HG03139 (cell line): ENCODE data around the gene CARD16.

ENCODE experiments used
- ATAC-seq: cut with Tn5 transposase; IDR thresholded peaks from one replicate; pipeline ENCODE4 v1.9.1; 2021; ENCODE audit not compliant: unreplicated experiment

The CARD16 gene

GRCh38 chr11:104997288-104997687 lies 47.8 kb downstream of the CARD16 start:
- ATAC-seq, result no peak

DNA sequence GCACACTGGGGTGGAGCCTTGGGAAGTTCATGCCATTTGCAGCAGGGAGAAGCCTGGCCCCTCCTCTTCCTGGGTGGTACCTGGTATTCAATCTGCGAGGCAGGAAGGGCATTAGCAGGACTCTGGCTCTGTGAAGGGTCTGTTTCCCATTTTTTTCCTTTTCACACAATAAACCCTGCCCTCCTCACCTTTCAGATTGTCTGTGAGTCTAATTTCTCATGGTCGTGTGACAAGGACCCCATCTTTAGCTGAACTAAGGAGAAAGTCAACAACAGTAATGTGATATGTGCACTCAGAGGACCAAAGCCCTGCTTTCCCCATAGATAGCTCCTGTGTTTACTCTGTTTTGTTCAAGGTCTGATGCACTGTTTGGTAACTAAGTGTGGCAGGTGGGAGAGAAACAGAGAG lies 50.1 kb downstream of the CARD16 start:
- ATAC-seq, result no peak

- ATAC-seq, result no peak
These were observed 52.4 kb downstream of the CARD16 start for GRCh38 chr11:104992781-104993180.

DNA sequence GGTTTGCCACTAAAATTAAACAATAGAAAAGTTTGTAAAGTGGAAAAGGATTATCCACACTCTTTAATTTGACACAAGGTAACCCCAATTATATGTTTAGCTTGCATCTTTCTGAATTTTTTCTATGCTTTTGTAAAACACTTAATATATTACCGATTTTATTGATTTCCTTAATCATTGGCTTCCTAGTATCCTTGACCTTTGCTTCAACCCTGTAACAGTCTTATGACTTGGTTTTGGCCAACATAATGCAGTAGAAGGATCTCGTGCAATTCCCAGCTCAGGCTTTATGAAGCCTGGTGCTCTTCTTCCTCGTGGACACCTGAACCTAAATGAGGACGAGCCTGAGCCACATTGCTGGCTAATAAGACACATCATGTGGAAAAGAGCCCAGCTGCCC lies 53.1 kb downstream of the CARD16 start:
- no peak for ATAC-seq
